Measurements from ENCODE around the gene TRMT6.

DNA sequence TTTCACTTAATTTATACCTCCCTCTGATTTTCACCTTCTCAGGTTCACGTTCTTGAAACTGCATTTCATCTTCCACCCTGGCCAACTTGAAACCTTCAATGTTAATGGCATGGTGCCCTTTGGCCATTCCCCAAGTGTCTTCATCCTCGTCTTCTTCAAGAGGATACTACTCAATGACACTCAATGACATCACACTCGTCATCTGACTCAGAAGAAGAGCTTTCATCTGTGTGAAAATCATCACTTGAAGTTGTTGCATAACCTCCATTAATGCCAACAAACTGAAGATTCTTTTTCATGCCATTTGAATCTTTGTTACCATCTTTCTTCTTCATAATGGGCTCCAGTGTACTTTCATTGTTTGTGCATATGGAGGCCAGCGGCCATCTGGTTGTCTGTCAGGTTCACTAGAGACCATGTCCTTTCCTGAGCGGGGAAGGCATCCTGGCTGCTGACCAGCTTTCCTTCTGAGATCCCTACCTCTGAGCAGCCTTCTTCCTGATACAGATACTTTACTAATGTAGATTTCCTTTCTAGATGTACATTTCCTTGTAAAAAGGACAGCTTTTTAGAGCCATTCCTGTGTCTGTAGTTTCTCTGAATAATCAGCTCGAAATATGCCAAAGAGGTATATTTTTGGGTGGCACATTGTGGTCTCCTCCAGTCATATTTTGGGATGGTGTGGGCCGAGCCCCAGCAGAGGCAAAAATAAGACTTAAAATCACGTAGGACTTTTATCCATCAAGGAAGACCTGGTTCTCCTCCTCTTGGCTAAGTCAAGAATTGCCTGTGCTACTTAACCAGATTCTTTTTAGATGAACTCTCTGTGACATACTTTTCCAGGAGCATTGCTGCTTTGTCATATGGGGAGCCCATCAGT, 21.3 kb downstream of the TRMT6 start:
- no peak for TF ChIP-seq POLR2AphosphoS5 (IDR thresholded peaks at IDR 0.05; ENCODE audit: low read depth, low read length)
- TF ChIP-seq POLR2A (IDR thresholded peaks at IDR 0.05; ENCODE audit: low read depth, low read length) = no peak

Data from GM12892 (cell line).